Measurements from ENCODE around the gene CCDC148.

- TF ChIP-seq, protein P1, sequence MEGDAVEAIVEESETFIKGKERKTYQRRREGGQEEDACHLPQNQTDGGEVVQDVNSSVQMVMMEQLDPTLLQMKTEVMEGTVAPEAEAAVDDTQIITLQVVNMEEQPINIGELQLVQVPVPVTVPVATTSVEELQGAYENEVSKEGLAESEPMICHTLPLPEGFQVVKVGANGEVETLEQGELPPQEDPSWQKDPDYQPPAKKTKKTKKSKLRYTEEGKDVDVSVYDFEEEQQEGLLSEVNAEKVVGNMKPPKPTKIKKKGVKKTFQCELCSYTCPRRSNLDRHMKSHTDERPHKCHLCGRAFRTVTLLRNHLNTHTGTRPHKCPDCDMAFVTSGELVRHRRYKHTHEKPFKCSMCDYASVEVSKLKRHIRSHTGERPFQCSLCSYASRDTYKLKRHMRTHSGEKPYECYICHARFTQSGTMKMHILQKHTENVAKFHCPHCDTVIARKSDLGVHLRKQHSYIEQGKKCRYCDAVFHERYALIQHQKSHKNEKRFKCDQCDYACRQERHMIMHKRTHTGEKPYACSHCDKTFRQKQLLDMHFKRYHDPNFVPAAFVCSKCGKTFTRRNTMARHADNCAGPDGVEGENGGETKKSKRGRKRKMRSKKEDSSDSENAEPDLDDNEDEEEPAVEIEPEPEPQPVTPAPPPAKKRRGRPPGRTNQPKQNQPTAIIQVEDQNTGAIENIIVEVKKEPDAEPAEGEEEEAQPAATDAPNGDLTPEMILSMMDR (IDR thresholded peaks at IDR 0.05), result no peak
- no peak for TF ChIP-seq EZH2 (IDR thresholded peaks at IDR 0.05; ENCODE audit: borderline replicate concordance, insufficient read depth, low read depth, low read length, poor library complexity, severe bottlenecking)
Measured at GRCh38 chr2:158498043-158498748, 41.6 kb upstream of the CCDC148 start.
